Hepatocyte (in vitro differentiated cells): ENCODE measurements around the gene CCDC66. TPM values are rescaled to one million over a fixed set of nuclear protein-coding genes. Genes with fewer than 3 reads are reported as not detected.

Experiments
- DNase-seq: peaks from one replicate; pipeline ENCODE4 v3.0.0-alpha.2; 2016; ENCODE audit warnings: low spot score
- H2AFZ ChIP-seq: fragments of 200-600 bp; sonication (generic); 2 replicates; pipeline ENCODE4 v1.6.0; 2016; ENCODE audit warnings: antibody characterized with exemption, mild to moderate bottlenecking
- H3K27ac ChIP-seq: fragments of 200-600 bp; sonication (generic); 2 replicates; pipeline ENCODE4 v1.5.1; 2016; ENCODE audit warnings: mild to moderate bottlenecking
- H3K27me3 ChIP-seq: fragments of 200-600 bp; sonication (generic); 2 replicates; pipeline ENCODE4 v1.6.1; 2016
- H3K36me3 ChIP-seq: fragments of 200-600 bp; sonication (generic); replicated peaks from 2 replicates; pipeline ENCODE4 v1.5.1; 2016; ENCODE audit warnings: low read depth; ENCODE audit not compliant: insufficient read depth
- H3K4me1 ChIP-seq: fragments of 200-600 bp; sonication (generic); 2 replicates; pipeline ENCODE4 v1.5.1; 2016; ENCODE audit warnings: mild to moderate bottlenecking, moderate library complexity; ENCODE audit not compliant: insufficient read depth
- H3K4me2 ChIP-seq: fragments of 200-600 bp; sonication (generic); 2 replicates; pipeline ENCODE4 v1.6.0; 2016
- H3K4me3 ChIP-seq: fragments of 200-600 bp; sonication (generic); 2 replicates; pipeline ENCODE4 v1.5.1; 2016; ENCODE audit warnings: mild to moderate bottlenecking
- H3K79me2 ChIP-seq: fragments of 200-600 bp; sonication (generic); 2 replicates; pipeline ENCODE4 v1.6.0; 2017; ENCODE audit warnings: mild to moderate bottlenecking
- H3K9me2 ChIP-seq: fragments of 200-600 bp; sonication (generic); replicated peaks from 2 replicates; pipeline ENCODE4 v1.6.0; 2017; ENCODE audit warnings: mild to moderate bottlenecking; ENCODE audit not compliant: insufficient read depth
- H3K9me3 ChIP-seq: fragments of 200-600 bp; sonication (generic); 2 replicates; pipeline ENCODE4 v1.5.1; 2016; ENCODE audit warnings: low read depth, mild to moderate bottlenecking
- H4K20me1 ChIP-seq: fragments of 200-600 bp; sonication (generic); 2 replicates; pipeline ENCODE4 v1.6.0; 2016; ENCODE audit warnings: mild to moderate bottlenecking; ENCODE audit not compliant: insufficient read depth, poor library complexity, severe bottlenecking
- EZH2 ChIP-seq: fragments of 200-600 bp; sonication (generic); IDR thresholded peaks from 2 replicates; pipeline ENCODE4 v1.6.1; 2016; ENCODE audit warnings: antibody characterized with exemption, mild to moderate bottlenecking, borderline replicate concordance
- EZH2phosphoT487 ChIP-seq: fragments of 200-600 bp; sonication (generic); IDR thresholded peaks from one replicate; pipeline ENCODE4 v1.6.1; 2018; ENCODE audit warnings: antibody characterized with exemption, mild to moderate bottlenecking, low read depth, moderate library complexity; ENCODE audit not compliant: unreplicated experiment, severe bottlenecking
- WGBS: methylation state at CpG from one replicate; pipeline ENCODE4 v1.1.6; 2016; ENCODE audit warnings: low lambda C conversion rate; ENCODE audit errors: missing lambda C conversion rate; 5-methylcytosine and 5-hydroxymethylcytosine counted together
- polyA plus RNA-seq: library from polyadenylated mRNA; unstranded; fragments of >200 nt; fragmentation: Nextera tagmentation; extraction: Ambion mirVana; gene quantifications from 2 replicates; pipeline ENCODE4 v1.2.1, GENCODE V29; 2016
- total RNA-seq: library from RNA; depleted of rRNA; stranded (reverse); fragments of >200 nt; gene quantifications from 2 replicates; pipeline ENCODE4 v1.2.3, GENCODE V29; 2014
- TF ChIP-seq, protein P1 (sequence below): fragments of 200-600 bp; sonication (generic); IDR thresholded peaks from 2 replicates; pipeline ENCODE4 v1.5.1; 2016; ENCODE audit warnings: antibody characterized with exemption, mild to moderate bottlenecking; ENCODE audit not compliant: poor library complexity

CCDC66 gene
- total RNA-seq: 17.7 and 25.7 TPM in 2 replicates
- 10.4 and 12.8 TPM in 2 replicates for polyA plus RNA-seq

DNA sequence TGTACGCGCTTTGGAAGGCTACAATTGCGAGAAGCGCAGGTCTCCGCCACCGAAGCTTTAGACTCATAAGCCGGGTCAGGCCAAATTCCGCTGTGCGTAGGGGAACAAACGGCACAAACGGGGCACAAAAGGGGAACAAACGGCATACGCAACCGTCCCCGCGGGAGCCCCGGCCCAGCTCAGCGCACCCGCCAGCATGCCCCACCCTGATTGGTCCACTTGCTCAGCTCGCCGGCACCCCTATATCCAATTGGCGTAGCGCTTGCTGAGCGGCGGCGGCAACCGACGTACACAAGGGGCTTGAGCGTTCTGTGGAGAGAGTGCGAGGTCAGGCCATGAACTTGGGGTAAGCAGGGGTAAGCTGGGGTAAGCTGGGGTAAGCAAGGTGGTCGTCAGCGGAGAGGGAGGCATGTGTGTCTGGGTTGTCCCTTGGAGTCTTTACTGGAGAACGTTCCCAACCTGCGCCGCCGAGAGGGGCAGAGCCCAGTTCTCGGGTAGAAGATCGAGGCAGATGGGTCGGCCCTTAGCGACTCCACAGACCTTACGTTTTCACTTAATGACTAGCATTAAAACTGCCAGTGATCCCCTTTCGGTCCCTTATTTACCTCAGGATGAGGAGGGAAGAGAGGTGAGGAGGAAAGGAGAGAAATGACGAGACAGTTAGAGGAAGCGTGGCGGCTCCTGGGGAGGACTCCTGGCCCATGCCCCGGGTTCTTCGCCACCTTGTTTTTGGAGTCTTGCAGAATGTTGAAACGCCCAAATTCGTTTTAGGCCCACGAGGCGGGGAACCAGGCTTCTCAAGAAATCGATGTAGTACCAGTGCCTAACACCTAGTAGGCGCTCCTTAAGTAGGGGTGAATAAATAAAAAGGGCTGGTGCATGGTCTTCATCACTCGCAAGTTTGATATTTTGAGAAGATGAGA lies at the start of gene CCDC66:
Gene CCDC66 (plus strand): TSS at position 268 of the 923 bp plus-strand sequence. CDS start 68 bp downstream, at position 336.
- Histone ChIP-seq H3K4me3 (peak within 1 kb of the TSS; percentile 59), H4K20me1 (no peaks in the 10 kb centered on the region), H2AFZ (peak within 1 kb of the TSS; percentile 94), H3K36me3 (no peaks in the 10 kb centered on the region), H3K27me3 (no peaks in the 10 kb centered on the region), H3K27ac (peak within 1 kb of the TSS; percentile 88), H3K9me3 (no peaks in the 10 kb centered on the region), H3K79me2 (peaks cover 25% of the 10 kb centered on the region), H3K4me2 (peak within 1 kb of the TSS; percentile 81), H3K9me2 (no peaks in the 10 kb centered on the region), H3K4me1 (no peaks in the 10 kb centered on the region)
- TF ChIP-seq, protein P1, sequence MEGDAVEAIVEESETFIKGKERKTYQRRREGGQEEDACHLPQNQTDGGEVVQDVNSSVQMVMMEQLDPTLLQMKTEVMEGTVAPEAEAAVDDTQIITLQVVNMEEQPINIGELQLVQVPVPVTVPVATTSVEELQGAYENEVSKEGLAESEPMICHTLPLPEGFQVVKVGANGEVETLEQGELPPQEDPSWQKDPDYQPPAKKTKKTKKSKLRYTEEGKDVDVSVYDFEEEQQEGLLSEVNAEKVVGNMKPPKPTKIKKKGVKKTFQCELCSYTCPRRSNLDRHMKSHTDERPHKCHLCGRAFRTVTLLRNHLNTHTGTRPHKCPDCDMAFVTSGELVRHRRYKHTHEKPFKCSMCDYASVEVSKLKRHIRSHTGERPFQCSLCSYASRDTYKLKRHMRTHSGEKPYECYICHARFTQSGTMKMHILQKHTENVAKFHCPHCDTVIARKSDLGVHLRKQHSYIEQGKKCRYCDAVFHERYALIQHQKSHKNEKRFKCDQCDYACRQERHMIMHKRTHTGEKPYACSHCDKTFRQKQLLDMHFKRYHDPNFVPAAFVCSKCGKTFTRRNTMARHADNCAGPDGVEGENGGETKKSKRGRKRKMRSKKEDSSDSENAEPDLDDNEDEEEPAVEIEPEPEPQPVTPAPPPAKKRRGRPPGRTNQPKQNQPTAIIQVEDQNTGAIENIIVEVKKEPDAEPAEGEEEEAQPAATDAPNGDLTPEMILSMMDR: peak; percentile 59
- TF ChIP-seq EZH2 (no peak), EZH2phosphoT487 (no peak)
- under 1% methylated on average over 43 of the region's 54 CpGs for WGBS
- peak; percentile 95 for DNase-seq

DNA sequence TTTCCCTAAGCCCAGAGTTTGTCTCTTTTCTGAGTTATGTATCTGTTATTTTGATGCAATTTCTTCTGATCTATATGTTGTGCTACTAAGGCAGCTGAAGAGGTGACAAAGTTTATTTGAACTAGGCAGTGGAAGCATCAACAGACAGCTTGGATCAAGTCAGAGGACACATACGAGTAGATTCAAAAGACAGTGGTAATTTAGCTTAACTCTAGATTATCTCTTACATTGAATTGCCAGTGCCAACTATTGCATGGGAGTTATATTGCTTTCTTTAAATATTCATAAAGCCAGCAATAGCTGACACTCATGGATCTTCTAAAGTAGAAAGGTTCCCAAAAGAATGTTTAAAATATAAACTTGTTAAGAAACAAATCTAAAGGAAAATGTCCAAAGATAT lies 37.3 kb upstream of the CCDC66 start:
- no peak for DNase-seq
- H3K9me3 ChIP-seq: no peaks in the 10 kb centered on the region
- H3K27ac ChIP-seq: no peak overlapping the region
- no peak overlapping the region for H3K4me3 ChIP-seq
- H3K9me2 ChIP-seq: no peaks in the 10 kb centered on the region
- H3K4me2 ChIP-seq: no peak overlapping the region
- WGBS: 53% methylated on average over 1 of the region's 1 CpG
- no peaks in the 10 kb centered on the region for H4K20me1 ChIP-seq
- H3K4me1 ChIP-seq: no peaks in the 10 kb centered on the region
- no peaks in the 10 kb centered on the region for H3K79me2 ChIP-seq
- no peaks in the 10 kb centered on the region for H3K36me3 ChIP-seq
- peaks cover 15% of the 10 kb centered on the region for H3K27me3 ChIP-seq
- TF ChIP-seq, protein P1: no peak
- no peak for TF ChIP-seq EZH2
- no peak for TF ChIP-seq EZH2phosphoT487
- H2AFZ ChIP-seq: no peak overlapping the region

DNA sequence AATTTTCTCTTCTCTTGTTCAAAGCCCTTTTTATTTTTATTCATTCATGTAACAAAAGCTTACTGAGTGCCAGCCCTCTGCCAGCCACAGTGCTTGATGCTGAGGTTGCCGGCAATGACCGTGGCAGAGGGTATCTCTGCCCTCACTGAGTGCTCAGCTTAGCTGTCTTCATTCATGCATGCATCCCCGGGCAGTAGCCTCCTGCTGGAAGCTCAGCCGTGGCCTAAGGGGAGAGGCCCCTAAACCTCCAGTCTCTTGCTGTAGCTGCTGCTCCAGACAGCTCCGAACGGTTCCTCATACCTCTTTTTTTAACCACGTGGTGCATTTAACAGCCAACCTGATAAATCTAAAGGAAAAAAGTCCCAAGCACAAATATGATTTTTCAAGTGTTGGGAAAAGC lies 34.6 kb upstream of the CCDC66 start:
- Histone ChIP-seq H3K79me2 (no peaks in the 10 kb centered on the region), H3K4me2 (no peak overlapping the region), H3K9me3 (no peaks in the 10 kb centered on the region), H3K4me1 (no peaks in the 10 kb centered on the region), H3K4me3 (no peak overlapping the region), H2AFZ (no peak overlapping the region), H3K36me3 (no peaks in the 10 kb centered on the region), H3K27me3 (peaks cover 12% of the 10 kb centered on the region), H3K27ac (no peak overlapping the region), H3K9me2 (no peaks in the 10 kb centered on the region), H4K20me1 (no peaks in the 10 kb centered on the region)
- no peak for DNase-seq
- 53% methylated on average over 7 of the region's 7 CpGs for WGBS
- TF ChIP-seq, protein P1: no peak
- no peak for TF ChIP-seq EZH2phosphoT487
